Measurements from ENCODE around the gene RIC3.

DNA sequence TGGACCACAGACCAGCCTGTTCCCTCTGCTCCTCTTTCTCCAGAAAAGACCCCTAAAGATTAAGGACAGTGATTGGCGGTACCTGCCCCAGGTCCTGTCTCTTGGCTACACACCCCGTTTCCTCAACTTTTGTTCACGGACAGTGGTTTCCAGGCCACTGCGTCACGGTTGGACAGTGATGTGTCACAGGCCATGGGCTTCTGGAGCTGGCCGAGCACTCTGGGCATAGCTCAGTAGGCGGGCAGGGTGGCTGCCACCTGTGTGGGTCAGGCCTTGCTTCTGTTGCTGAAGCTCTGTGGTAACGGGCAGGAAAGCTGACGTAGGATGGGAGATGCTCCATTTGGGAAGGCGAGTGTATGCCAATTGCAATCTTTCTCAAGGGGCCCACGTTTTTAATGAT is 74.2 kb downstream of the RIC3 start:
- TF ChIP-seq, protein P1, sequence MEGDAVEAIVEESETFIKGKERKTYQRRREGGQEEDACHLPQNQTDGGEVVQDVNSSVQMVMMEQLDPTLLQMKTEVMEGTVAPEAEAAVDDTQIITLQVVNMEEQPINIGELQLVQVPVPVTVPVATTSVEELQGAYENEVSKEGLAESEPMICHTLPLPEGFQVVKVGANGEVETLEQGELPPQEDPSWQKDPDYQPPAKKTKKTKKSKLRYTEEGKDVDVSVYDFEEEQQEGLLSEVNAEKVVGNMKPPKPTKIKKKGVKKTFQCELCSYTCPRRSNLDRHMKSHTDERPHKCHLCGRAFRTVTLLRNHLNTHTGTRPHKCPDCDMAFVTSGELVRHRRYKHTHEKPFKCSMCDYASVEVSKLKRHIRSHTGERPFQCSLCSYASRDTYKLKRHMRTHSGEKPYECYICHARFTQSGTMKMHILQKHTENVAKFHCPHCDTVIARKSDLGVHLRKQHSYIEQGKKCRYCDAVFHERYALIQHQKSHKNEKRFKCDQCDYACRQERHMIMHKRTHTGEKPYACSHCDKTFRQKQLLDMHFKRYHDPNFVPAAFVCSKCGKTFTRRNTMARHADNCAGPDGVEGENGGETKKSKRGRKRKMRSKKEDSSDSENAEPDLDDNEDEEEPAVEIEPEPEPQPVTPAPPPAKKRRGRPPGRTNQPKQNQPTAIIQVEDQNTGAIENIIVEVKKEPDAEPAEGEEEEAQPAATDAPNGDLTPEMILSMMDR (conservative IDR thresholded peaks at IDR 0.05 in 1 of 2, IDR thresholded peaks at IDR 0.05 in 1 of 2; ENCODE audit: extremely low read depth in 1 of 2, insufficient read depth in 1 of 2, low read depth in 1 of 2, low read length in 2 of 2): no peak
- TF ChIP-seq EZH2 (IDR thresholded peaks at IDR 0.05; ENCODE audit: borderline replicate concordance, low read length): no peak

Data from mammary epithelial cell (primary cell).